GM19397 (cell line): ENCODE results near the gene MANBA.

Experiments used
- ATAC-seq: cut with Tn5 transposase; IDR thresholded peaks from one replicate; pipeline ENCODE4 v1.9.1; 2021; ENCODE audit warnings: mild to moderate bottlenecking, moderate library complexity; ENCODE audit not compliant: unreplicated experiment

MANBA gene

GRCh38 chr4:102760645-102761295, at the start of gene MANBA:
TSS of gene MANBA (minus strand) at chr4:102760968. CDS start at chr4:102760894, 74 bp downstream.
- peak; percentile 91 for ATAC-seq

DNA sequence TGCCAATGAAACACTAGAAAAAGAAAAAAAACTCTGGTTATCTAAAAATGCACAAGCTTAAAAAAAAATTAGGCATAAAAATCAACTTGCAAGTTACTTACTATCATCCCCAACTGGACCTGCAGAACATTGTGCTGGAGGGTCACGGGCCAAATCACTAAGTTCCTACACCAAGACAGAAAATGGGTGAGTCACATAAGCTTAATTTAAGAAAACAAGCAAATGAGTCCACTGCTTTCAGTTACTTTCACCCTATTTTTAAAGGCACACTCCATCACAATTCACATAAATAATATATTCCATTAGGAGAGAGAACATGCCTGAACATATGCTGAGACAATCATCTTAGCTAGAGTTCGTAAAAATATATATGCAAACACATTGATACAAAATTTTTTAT, 48.9 kb upstream of the MANBA start:
- ATAC-seq: no peak

GRCh38 chr4:102809190-102809589, 48.4 kb upstream of the MANBA start:
- no peak for ATAC-seq

- ATAC-seq: no peak
Measured at GRCh38 chr4:102808009-102808408, 47.2 kb upstream of the MANBA start.

- ATAC-seq: no peak
Measured at GRCh38 chr4:102807345-102807744, 46.6 kb upstream of the MANBA start.

GRCh38 chr4:102799816-102800215, 39.0 kb upstream of the MANBA start:
- ATAC-seq: no peak

- ATAC-seq: no peak
Measured at GRCh38 chr4:102794999-102795398, 34.2 kb upstream of the MANBA start.

DNA sequence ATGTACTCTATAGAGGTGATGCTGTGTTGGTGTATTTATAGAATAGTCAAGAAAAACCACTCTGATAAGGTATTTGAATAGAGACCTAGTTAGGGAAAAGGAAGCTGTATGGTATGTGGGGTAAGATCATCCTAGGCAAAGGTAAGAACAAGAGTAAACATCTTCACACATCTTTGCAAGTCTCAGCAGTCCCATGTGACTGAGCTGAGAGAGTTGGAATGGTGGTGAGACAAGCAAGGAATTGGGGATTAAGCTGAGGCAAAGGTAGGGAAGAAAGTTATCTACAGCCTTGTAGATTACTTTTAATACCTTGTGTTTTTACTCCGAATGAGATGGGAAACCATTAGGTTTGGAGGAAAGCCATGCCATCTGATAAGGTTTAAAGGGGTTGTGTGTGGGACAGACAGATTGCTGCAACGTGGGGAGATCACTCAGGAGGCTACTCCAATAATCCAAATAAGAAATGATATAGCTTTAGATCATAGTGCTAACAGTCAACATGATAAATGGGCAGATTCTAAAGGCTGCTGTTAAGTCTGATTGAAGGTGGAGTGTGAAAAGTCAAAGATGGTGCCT, 31.7 kb upstream of the MANBA start:
- ATAC-seq: no peak

DNA sequence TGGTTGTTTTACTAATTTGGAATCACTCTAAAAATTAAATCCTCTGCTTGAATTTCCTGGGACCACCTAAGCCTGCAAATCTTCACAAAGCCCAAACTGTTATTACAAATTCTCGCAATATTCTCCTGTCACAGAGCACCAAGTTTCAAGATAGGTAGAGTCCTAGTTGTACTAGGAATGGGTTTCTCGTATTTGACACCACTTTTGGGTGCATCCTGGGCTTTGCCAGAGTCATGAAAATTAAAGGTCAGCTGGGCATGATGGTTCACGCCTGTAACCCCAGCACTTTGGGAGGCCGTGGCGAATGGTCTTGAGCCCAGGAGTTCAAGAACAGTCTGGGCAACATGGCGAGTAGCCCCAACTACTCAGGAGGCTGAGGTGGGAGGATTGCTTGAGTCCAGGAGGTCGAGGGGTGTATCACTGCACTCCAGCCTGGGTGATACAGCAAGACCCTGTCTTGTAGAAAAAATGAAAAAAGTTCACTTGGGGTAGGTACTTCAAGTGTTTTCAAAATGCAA, 30.6 kb upstream of the MANBA start:
- no peak for ATAC-seq

DNA sequence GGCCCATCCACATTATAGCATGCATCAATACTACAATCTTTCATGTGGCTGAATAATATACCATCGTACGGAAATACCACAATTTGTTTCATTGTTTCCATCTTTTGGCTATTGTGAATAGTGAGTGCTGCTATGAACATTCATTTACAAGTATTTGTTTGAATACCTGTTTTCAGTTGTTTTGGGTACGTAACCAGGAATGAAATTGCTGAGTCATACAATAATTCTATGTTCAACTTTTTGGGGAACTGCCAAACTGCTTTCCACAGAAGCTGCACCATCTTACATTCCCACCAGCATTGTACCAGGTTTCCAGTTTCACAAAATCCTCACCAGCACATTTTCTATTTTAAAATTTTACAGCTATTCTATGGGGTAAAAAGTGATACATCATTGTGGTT, 28.5 kb upstream of the MANBA start:
- ATAC-seq: no peak

- ATAC-seq: no peak
Measured at GRCh38 chr4:102787944-102788343, 27.2 kb upstream of the MANBA start.

GRCh38 chr4:102787096-102787881, 26.5 kb upstream of the MANBA start:
- no peak for ATAC-seq

DNA sequence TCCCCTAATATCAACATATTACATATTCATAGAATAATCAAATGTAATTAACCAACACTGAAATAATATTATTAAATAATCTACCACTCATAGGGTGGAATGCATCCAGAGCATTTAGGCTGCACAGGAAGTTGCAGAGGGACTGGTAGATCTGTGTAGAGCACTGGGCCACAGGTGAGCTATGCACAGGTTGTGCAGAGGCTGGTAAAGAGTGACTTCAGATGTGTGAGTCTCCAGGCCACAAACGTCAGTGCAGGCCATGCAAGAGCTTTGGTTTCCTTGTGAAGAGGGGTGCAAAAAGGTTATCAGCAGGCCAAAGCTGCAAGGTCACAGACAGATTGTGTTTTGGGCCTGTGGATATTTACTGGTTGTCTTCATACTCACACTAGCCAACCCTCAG, 25.5 kb upstream of the MANBA start:
- no peak for ATAC-seq

GRCh38 chr4:102783006-102783405, 22.2 kb upstream of the MANBA start:
- ATAC-seq: no peak

DNA sequence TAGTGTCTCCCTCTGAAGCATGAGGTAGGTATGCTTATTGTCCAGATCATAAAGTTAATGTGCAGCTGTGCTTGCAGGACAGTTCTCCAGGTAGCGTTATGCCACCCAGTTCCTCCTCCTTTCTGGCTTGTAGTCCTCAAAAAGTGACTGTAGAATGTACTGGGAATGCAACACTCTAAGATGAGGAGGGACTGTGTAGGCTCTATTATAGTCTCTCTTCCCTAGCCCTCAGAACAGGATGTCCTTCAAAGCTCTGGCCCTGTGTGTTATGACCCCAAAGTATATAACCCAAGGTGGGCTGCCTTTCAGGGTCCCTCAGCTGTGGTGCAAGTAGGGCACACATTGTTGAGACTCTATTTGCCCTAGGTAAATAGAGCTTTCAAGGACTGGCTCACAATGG, 20.8 kb upstream of the MANBA start:
- no peak for ATAC-seq

- no peak for ATAC-seq
Measured at GRCh38 chr4:102780476-102781144, 19.8 kb upstream of the MANBA start.

- no peak for ATAC-seq
Measured at GRCh38 chr4:102779204-102779603, 18.4 kb upstream of the MANBA start.

DNA sequence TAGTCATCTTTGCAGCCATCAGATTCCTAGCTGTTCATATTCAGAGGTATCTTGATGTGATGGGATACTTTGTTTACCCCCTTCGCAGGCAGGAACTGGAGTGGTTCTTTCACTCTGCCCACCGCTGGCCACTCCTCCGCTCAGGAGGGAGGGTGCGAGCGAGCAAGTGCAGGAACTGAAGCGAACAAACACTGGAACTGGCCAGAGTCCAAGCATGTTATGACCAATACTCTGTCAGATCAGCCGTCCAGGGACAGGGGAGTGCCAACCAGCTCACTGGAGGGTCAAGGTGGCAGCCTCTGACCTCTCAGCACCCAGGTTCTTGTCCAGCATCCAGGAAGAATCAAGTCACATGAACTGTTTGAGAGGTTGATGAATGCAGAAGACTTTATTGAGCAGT, 18.0 kb upstream of the MANBA start:
- no peak for ATAC-seq

DNA sequence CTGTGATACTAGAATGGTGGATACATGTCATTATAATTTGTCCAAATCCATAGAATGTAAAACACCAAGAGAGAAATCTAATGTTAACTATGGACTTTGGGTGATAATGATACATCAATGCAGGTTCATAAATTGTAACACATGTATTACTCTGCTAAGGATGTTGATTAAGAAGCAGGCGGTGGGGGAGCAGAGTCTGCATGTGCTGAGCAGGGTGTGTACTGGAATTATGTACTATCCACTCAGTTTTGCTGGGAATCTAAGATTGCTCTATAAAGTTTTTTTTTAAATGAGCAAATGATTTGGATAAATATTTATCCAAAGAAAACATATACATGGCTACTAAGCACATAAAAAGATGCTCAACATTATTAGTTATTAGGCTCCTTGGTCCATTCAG, 15.0 kb upstream of the MANBA start:
- no peak for ATAC-seq

GRCh38 chr4:102774254-102774653, 13.5 kb upstream of the MANBA start:
- ATAC-seq: no peak

GRCh38 chr4:102772738-102773340, 12.1 kb upstream of the MANBA start:
- no peak for ATAC-seq
